H9 (cell line): ENCODE data around the gene TBC1D24. TPM values are rescaled to one million over a fixed set of nuclear protein-coding genes. Genes with fewer than 3 reads are reported as not detected.

ENCODE experiments used
- DNase-seq: peaks from one replicate; pipeline ENCODE4 v3.0.0-alpha.2; 2017
- H2AFZ ChIP-seq: one replicate; pipeline ENCODE4 v1.6.1; 2013; ENCODE audit warnings: mild to moderate bottlenecking, low read length, control low read depth, moderate library complexity
- H2AK5ac ChIP-seq: 2 replicates; pipeline ENCODE4 v1.6.1; 2013; ENCODE audit warnings: low read length, control low read depth, mixed read lengths; ENCODE audit not compliant: insufficient read length
- H2BK120ac ChIP-seq: one replicate; pipeline ENCODE4 v1.6.1; 2013; ENCODE audit warnings: low read depth, mild to moderate bottlenecking, low read length, control low read depth, inconsistent platforms; ENCODE audit not compliant: poor library complexity, severe bottlenecking
- H2BK12ac ChIP-seq: 2 replicates; pipeline ENCODE4 v1.6.1; 2013; ENCODE audit warnings: low read length, control low read depth, mixed read lengths, low read depth; ENCODE audit not compliant: insufficient read length
- H2BK15ac ChIP-seq: 2 replicates; pipeline ENCODE4 v1.6.1; 2013; ENCODE audit warnings: low read depth, low read length, control low read depth
- H2BK20ac ChIP-seq: one replicate; pipeline ENCODE4 v1.6.1; 2013; ENCODE audit warnings: low read depth, mild to moderate bottlenecking, low read length, control low read depth, inconsistent platforms; ENCODE audit not compliant: poor library complexity, severe bottlenecking
- H2BK5ac ChIP-seq: 2 replicates; pipeline ENCODE4 v1.6.1; 2013; ENCODE audit warnings: low read length, control low read depth, mixed read lengths; ENCODE audit not compliant: insufficient read length
- H3K14ac ChIP-seq: 2 replicates; pipeline ENCODE4 v1.6.1; 2013; ENCODE audit warnings: low read length, control low read depth; ENCODE audit not compliant: insufficient read depth
- H3K18ac ChIP-seq: 2 replicates; pipeline ENCODE4 v1.6.1; 2013; ENCODE audit warnings: low read depth, mild to moderate bottlenecking, mixed read lengths, low read length, control low read depth; ENCODE audit not compliant: insufficient read length
- H3K23ac ChIP-seq: 2 replicates; pipeline ENCODE4 v1.6.1; 2013; ENCODE audit warnings: low read length, control low read depth, mixed read lengths, low read depth; ENCODE audit not compliant: insufficient read length
- H3K23me2 ChIP-seq: 2 replicates; pipeline ENCODE4 v1.6.1; 2013; ENCODE audit warnings: low read depth, mild to moderate bottlenecking, mixed read lengths, low read length, control low read depth; ENCODE audit not compliant: insufficient read length, poor library complexity, severe bottlenecking
- H3K27ac ChIP-seq: 2 replicates; pipeline ENCODE4 v1.5.1; 2013; ENCODE audit warnings: low read length, control low read depth, mixed read lengths, low read depth; ENCODE audit not compliant: insufficient read length
- H3K27me3 ChIP-seq: 2 replicates; pipeline ENCODE4 v1.6.1; 2013; ENCODE audit warnings: low read length, control low read depth, inconsistent platforms; ENCODE audit not compliant: insufficient read depth
- H3K4ac ChIP-seq: 2 replicates; pipeline ENCODE4 v1.6.1; 2013; ENCODE audit warnings: low read depth, mild to moderate bottlenecking, control low read depth, inconsistent platforms, low read length, moderate library complexity
- H3K4me1 ChIP-seq: 2 replicates; pipeline ENCODE4 v1.6.1; 2013; ENCODE audit warnings: low read length, control low read depth, inconsistent platforms; ENCODE audit not compliant: insufficient read depth
- H3K4me2 ChIP-seq: 2 replicates; pipeline ENCODE4 v1.6.1; 2013; ENCODE audit warnings: low read length, control low read depth, mixed read lengths; ENCODE audit not compliant: insufficient read length, insufficient read depth
- H3K56ac ChIP-seq: 2 replicates; pipeline ENCODE4 v1.6.1; 2013; ENCODE audit warnings: low read depth, mild to moderate bottlenecking, mixed read lengths, low read length, control low read depth; ENCODE audit not compliant: insufficient read length
- H3K79me1 ChIP-seq: 2 replicates; pipeline ENCODE4 v1.6.1; 2013; ENCODE audit warnings: low read depth, mild to moderate bottlenecking, moderate library complexity, low read length, control low read depth, inconsistent platforms; ENCODE audit not compliant: insufficient read depth, poor library complexity, severe bottlenecking
- H3K79me2 ChIP-seq: 2 replicates; pipeline ENCODE4 v1.6.1; 2013; ENCODE audit warnings: low read length, control low read depth, inconsistent platforms; ENCODE audit not compliant: insufficient read depth
- H3K9ac ChIP-seq: 2 replicates; pipeline ENCODE4 v1.6.1; 2013; ENCODE audit warnings: low read length, control low read depth, mixed read lengths; ENCODE audit not compliant: insufficient read length; ENCODE audit errors: extremely low read depth
- H3K9me3 ChIP-seq: one replicate; pipeline ENCODE4 v1.6.1; 2013; ENCODE audit warnings: low read depth, low read length, inconsistent platforms; ENCODE audit not compliant: control insufficient read depth
- H3T11ph ChIP-seq: one replicate; pipeline ENCODE4 v1.6.1; 2013; ENCODE audit warnings: mild to moderate bottlenecking, low read length, control low read depth, inconsistent platforms
- H4K20me1 ChIP-seq: one replicate; pipeline ENCODE4 v1.6.1; 2013; ENCODE audit not compliant: control insufficient read depth, insufficient read length, insufficient read depth
- H4K5ac ChIP-seq: 2 replicates; pipeline ENCODE4 v1.6.1; 2013; ENCODE audit warnings: low read depth, mild to moderate bottlenecking, mixed read lengths, low read length, control low read depth; ENCODE audit not compliant: insufficient read length
- H4K8ac ChIP-seq: replicated peaks from 2 replicates; pipeline ENCODE4 v1.6.1; 2013; ENCODE audit warnings: low read length, control low read depth, mixed read lengths, low read depth; ENCODE audit not compliant: insufficient read length
- H4K91ac ChIP-seq: 2 replicates; pipeline ENCODE4 v1.6.1; 2013; ENCODE audit warnings: low read depth, mild to moderate bottlenecking, moderate library complexity, mixed read lengths, low read length, control low read depth; ENCODE audit not compliant: insufficient read length
- H3K27ac Mint-ChIP-seq, 3 experiments: 2 replicates in 2 of 3; 3 replicates in 1 of 3; pipeline ENCODE4 v1.8.0; 2020 to 2021; ENCODE audit warnings: mixed read lengths in 3 of 3, mild to moderate bottlenecking in 1 of 3, moderate library complexity in 1 of 3
- H3K27me3 Mint-ChIP-seq: 2 replicates; pipeline ENCODE4 v1.8.0; 2021; ENCODE audit warnings: low read depth, mild to moderate bottlenecking, moderate library complexity, mixed read lengths
- H3K36me3 Mint-ChIP-seq, 3 experiments: 2 replicates in 2 of 3; 3 replicates in 1 of 3; pipeline ENCODE4 v1.8.0; 2020 to 2021; ENCODE audit warnings: low read depth in 3 of 3, mixed read lengths in 3 of 3; ENCODE audit not compliant: insufficient read depth in 1 of 3
- H3K4me1 Mint-ChIP-seq, 2 experiments: 2 replicates each; pipeline ENCODE4 v1.8.0; 2020; ENCODE audit warnings: mixed read lengths in 2 of 2
- H3K4me3 Mint-ChIP-seq, 2 experiments: 2 replicates in 1 of 2; 3 replicates in 1 of 2; pipeline ENCODE4 v1.8.0; 2020 to 2021; ENCODE audit warnings: mild to moderate bottlenecking in 2 of 2, mixed read lengths in 2 of 2, moderate library complexity in 1 of 2
- H3K9me3 Mint-ChIP-seq, 2 experiments: 2 replicates in 1 of 2; 3 replicates in 1 of 2; pipeline ENCODE4 v1.8.0; 2020; ENCODE audit warnings: mild to moderate bottlenecking in 2 of 2, mixed read lengths in 2 of 2, moderate library complexity in 1 of 2
- CTCF ChIP-seq: fragments of 200-600 bp; sonication (generic); conservative IDR thresholded peaks from 3 replicates; pipeline ENCODE4 v1.8.0; 2021; ENCODE audit warnings: antibody characterized with exemption, mild to moderate bottlenecking
- WGBS: extraction: QIAGEN DNeasy Blood & Tissue Kit; methylation state at CpG from one replicate; pipeline ENCODE4 v1.1.7; 2013; ENCODE audit warnings: missing lambda C conversion rate, low lambda C conversion rate, mixed read lengths; ENCODE audit not compliant: insufficient read length; ENCODE audit errors: extremely low coverage; 5-methylcytosine and 5-hydroxymethylcytosine counted together
- total RNA-seq: library from RNA; stranded (reverse); gene quantifications from 2 replicates; pipeline ENCODE4 v1.2.1, GENCODE V29; 2021

The TBC1D24 gene
- total RNA-seq, 1 experiment from 2014 or later = 19.0 TPM

- Histone ChIP-seq H4K91ac (no peak overlapping the region), H4K5ac (no peak overlapping the region), H3K79me2 (no peaks in the 10 kb centered on the region), H2BK5ac (no peak overlapping the region), H3K23ac (no peak overlapping the region), H2BK120ac (no peak overlapping the region), H2AK5ac (no peak overlapping the region), H3K4me1 (no peaks in the 10 kb centered on the region), H3K14ac (no peak overlapping the region), H4K8ac (no peak overlapping the region), H2BK20ac (no peak overlapping the region), H3K23me2 (no peaks in the 10 kb centered on the region), H2BK12ac (no peak overlapping the region), H2BK15ac (no peak overlapping the region), H3K4me2 (no peak overlapping the region), H3K18ac (no peak overlapping the region), H3K56ac (no peak overlapping the region), H3K79me1 (no peaks in the 10 kb centered on the region), H3K27me3 (no peaks in the 10 kb centered on the region), H3K9ac (no peak overlapping the region), H3T11ph (no peak overlapping the region), H2AFZ (no peak overlapping the region), H3K27ac (no peak overlapping the region), H4K20me1 (no peaks in the 10 kb centered on the region), H3K9me3 (no peaks in the 10 kb centered on the region), H3K4ac (no peak overlapping the region)
- Mint-ChIP-seq H3K27me3 (no peaks in the 10 kb centered on the region), H3K27ac (no peak overlapping the region), H3K4me1 (no peaks in the 10 kb centered on the region), H3K9me3 (no peaks in the 10 kb centered on the region), H3K36me3 (peaks cover 0 to 18% (median 4%) of the 10 kb centered on the region in 3 experiments; a peak in 4 of 7 replicates), H3K4me3 (no peak overlapping the region)
- WGBS = no CpG with 5 or more reads among the region's 5 CpGs
- TF ChIP-seq CTCF = no peak
- DNase-seq = no peak
Measured at GRCh38 chr16:2494616-2495015, 19.7 kb downstream of the TBC1D24 start.
